KG1 (cell line): ENCODE measurements around the gene DCAF5.
"Not testable (repeated sequence)": the region's sequence is repeated elsewhere in the genome, so short reads cannot be mapped to it uniquely, and the experiment has no call there.

Experiments
- DNase-seq: peaks from one replicate; lab custom pipeline; 2025; lab: John Stamatoyannopoulos, UW

DCAF5 gene

DNA sequence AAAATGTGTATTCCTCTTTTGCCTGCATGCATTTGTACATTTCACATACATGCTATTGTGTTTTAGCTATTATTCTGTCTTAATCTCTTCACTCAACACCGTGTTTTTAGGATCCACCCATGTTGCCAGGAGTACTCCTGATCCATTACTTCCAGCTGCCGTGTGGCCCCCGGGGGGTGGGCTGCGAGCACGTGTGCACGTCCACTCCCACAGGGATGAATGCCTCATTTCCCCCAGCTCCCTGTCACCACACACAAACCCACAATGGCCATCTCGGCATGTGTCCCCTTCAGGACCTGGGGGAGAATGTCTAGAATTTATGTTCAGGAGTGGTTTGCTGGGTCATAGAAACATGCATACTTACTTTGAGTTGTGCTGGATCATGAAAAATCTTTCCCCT, 111.1 kb downstream of the DCAF5 start:
- no peak for DNase-seq

DNA sequence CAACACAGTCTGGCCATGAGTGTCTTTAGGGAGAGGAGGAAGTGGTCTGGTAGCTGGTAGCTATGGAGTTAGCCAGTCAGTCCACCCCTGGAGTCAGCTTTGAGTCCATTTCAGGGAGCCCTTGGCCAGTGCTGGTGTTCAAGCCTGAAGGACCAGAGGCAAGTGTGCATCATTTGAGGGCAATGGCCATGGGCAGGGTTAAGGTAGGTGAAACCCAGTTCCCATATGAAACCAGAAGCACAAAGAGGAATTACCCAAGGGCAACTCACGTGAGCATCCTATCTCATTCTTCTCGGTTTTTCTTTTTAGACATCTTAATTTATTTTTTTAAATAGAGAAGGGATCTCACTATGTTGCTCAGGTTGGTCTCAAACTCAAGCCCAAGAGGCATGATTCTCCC, 112.6 kb downstream of the DCAF5 start:
- DNase-seq: no peak

DNA sequence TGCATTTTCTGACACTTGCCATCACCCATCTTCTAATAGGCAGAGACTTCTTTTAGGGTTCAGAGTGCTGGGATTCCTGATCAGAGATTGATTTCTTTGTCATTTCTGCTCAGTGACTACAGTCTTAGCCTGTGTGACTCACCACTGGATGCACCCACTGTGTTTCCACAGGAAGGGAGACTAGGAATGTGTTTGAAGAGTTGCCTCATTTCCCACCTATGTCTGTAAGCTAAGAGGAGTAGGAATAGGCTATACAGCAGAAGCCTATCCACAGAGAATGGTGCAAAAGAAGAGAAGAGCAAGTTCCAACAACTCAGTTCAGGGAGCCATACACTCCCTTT, 113.7 kb downstream of the DCAF5 start:
- DNase-seq: no peak

DNA sequence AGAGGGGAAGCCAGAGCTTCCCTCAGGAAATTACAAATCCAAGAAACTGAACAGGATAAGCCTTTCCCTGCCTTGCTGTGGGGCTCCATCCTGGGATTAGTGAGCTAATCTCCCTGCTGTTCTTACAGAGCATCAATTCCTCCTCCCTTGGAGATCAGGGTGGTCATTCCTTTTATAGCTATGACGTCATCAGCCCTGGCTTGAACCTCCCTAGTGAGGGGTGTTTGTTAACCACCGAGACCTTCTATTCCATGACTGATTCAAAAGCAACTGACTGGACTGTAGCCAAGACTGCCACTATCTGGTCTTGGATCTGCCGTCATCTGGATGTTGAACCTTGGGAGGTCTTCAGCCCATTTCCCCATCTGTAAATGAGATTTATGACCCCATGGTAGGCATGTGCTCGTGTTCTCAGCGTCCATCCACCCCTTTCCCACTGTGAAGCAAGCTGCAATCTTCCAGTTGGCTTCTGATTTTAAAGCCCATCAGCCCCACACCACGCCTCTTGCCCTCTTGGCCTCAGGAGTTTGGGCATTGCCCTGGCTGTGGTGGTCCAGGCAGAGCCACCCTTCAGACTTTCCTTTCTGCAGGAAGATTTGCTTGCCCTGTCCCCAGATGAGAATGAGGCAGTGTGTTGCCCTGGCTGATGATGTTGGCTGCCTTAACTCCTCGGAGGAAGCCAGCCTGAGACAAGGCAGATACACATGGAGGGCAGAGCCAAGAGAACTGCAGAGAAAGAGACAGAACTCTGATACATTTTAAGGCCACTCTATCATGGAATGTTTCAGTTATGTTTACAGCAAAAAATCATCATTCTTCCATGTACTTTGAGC, 114.2 kb downstream of the DCAF5 start:
- no peak for DNase-seq

DNA sequence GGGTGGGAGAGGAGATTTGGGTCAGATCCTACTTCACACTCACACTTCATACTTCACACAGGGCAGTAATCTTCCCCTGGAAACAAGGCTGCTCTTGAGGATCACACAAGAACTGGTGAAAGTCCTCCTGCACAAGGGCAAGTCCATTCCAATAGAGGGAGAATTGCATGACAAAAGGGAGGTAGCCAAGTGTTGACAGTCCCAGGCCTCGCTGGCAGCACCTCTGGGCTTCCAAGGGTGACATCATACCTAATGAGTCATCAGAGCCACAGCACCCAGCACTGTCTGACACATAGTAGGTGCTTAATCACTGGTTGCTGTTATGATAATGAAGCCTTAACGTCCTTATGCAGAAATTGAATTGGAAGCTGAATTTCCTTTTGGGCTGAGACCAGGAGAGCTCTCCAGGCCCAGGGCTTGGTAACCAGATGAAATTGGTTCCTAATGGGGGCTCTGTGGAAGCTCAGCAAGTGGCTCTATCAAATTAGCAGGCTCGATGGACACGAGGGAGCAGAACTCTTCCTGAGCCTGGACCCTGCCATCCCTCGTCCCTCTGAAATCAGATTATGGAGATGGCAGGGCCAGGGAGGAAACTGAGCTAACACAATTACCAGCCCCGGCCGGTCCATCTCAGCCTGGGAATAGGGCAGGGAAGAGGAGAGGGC, 115.0 kb downstream of the DCAF5 start:
- no peak for DNase-seq

DNA sequence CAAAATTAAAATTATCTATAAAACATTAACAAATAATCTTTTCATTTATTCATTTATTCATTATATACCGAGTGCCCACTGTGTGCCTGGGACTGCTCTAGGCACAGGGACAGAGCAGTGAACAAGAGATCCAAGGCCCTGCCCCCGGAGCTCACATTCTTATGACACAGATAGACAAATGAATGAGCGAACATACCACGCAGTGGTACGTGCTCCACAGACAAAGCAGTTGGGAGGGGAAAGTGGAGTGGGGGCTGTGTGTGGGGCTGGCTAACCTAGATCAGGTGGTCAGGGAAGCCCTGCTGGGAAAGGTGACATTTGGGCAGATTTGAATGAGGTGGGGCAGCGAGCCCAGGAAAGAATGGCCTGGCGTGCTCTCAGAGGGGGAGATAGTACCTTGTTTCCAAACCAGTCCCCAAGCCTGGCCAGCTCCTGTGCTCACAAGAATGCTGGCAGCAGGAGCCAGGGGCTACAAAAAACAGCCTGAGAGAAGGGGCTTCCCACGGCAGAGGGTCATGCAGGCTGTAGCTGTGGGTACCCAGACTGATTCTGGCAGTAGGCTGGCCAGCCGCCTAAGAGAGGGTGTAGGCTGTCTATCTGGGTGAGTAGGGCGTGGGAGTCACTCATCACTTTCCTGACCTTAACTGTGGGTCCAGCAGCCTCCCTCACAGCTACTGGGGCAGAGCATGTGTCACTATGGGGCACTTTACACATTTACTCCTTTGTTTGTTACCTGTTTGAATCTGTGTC, 116.0 kb downstream of the DCAF5 start:
- no peak for DNase-seq

DNA sequence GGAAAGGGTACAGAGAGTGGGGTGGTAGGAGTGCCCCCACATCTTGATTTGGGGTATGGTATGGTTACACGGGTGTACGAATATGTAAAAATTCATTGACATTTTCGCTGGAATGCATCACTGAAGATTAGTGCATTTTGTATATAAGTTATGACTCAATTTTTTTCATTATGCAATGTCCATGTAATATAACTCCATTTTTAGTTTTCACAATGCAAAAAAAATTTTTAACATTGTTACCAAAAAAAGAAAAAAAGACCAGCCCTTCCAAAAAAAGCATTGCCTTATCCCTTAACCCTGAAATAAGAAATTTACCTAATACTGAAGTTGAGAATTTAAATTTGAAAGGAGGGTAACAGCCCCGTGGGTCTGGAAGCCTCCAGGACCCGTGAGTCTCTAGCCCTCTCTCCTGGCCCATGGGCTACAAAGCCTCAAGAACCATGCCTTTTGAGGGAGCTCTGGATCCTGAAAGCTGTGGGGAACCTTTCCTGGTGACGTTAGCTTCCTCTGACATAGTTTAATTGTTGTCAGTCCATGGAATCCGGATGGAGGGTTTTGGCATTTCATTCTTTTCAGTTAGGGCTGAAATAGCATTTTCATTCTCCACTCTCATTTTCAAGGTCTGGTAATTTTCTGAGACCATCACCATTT, 118.2 kb downstream of the DCAF5 start:
- no peak for DNase-seq

DNA sequence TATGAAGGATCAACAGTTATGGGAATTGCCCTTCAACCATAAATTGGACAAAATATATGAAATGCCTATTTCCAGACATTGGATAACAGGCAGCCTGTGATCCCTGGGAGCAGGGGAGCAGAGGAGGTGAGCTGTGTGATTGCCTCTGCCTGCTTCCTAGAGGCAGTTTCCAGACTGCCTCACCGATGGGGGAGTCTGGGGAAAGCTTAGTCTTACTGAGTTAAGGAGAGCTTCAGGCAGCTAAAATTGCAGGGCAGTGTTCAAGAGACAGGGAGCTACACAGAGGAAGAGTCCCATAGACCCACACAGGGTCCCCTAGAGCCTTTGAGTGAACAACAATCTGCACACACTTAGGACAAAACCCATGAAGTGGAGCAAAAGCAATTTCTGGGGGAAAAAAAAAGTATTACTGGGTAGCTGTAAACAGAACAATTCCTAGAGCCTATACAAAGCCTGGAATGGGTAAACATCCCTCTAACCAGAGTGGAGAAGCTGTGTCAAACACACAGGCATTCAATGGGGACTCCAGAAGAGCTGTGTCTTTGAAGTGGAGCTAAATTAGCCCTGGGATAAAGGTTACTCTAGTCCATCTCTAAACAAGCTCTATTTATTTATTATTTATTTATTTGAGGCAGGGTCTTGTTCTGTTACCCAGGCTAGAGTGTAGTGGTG, 125.5 kb downstream of the DCAF5 start:
- no peak for DNase-seq

DNA sequence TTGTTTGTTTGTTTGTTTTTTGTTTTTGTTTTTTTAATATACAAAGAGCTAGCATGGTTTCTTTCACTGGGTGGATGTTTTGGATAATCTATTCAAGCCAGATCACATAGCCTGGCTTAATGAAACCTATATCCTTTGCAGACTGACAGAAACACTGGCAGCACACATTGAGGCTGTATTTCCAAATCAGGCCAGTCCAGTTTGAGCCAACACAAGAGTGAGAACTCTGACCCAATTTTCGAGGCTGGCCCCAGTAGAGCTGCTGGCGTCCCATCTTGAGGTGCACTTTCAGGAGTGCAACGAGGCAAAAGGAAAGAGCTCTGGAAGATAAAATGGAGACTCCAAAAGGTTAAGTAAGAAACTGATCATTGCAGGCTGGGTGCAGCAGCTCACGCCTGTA, 129.9 kb downstream of the DCAF5 start:
- DNase-seq: no peak

DNA sequence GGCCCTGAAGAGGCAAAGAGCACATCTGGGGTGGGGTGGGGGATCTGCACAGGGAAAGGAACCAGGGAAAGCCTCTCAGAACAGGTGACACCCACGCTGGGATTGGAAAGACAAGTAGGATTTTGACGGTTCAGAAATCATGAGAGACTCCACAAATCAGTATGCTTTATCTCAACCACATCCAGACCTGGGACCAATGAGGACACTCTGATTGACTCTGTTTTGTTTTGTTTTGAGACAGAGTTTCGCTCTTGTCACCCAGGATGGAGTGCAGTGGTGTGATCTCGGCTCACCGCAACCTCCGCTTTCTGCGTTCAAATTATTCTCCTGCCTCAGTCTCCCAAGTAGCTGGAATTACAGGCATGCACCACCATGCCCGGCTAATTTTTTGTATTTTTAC, 130.8 kb downstream of the DCAF5 start:
- DNase-seq: not testable (repeated sequence)

DNA sequence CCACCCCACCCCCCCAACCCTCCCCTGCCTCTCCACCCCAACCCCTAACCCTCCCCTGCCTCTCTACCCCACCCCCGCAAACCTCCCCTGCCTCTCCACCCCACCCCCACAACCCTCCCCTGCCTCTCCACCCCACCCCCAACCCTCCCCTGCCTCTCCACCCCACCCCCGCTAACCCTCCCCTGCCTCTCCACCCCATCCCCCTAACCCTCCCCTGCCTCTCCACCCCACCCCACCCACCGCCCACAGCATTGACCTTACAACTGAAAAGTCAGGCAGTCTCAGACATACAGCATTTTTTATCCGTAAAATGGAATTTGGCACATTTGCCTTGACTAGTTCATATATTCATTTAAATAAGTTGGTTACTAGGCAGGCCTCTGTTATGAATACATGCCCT, 135.2 kb downstream of the DCAF5 start:
- no peak for DNase-seq

DNA sequence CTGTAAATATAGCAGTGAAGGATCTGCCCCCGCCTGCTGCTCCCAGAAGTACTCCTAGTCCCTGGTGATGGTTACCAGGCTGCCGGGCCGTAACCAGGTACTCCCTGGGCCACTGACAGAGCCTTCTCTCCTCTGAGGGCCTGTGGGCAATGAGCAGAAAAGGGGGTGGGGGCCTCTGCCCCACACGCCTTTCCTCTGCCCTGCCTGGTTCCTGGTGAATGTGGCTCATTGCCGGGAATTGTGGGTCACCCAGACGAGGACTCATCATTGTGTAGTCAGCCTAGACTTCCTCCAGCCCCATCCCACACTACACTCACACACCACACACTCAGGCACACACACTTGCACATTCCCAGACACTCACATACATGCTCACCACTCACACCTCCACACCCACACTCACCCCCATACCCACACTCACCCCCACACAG, 138.1 kb downstream of the DCAF5 start:
- no peak for DNase-seq

DNA sequence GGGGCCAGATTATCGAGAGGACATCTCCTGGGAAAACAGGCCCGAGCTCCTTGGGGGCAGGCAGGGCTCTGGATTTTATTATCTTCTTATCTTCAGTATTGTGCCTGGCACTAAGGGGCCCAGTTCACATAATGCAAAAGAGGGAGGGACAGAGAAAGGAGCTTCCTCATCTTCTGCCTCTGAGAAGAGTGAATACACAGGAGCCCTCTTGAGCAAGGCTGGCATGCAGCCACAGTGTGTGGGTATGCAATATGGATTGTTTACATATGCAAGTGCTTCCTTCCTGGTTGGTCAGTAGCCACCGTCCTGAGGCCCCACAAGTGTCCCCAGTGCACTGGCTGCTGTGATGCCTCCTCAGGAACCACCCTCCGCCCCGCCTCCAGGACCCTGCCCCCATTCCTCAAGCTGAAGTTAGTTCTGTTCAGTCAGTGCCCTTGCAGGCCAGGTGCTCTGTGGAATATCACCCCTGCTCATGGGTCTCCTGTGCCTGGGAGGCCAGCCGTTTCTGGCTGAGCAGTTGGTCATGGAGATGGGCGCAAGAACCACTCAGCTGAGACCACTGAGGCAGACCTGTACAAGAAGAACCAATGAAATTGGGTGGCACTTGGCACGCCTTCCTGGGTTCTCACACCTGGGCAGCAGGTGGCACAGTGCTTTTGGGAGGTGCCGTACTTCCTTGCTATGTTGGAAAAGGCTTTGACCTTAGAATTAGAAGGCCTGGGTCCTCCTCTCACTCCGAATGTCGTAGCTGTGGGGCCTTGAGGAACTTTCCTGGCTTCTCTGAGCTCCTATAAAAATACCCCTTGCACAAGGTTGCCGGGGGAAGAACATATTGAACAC, 138.8 kb downstream of the DCAF5 start:
- peak; percentile 42 for DNase-seq

DNA sequence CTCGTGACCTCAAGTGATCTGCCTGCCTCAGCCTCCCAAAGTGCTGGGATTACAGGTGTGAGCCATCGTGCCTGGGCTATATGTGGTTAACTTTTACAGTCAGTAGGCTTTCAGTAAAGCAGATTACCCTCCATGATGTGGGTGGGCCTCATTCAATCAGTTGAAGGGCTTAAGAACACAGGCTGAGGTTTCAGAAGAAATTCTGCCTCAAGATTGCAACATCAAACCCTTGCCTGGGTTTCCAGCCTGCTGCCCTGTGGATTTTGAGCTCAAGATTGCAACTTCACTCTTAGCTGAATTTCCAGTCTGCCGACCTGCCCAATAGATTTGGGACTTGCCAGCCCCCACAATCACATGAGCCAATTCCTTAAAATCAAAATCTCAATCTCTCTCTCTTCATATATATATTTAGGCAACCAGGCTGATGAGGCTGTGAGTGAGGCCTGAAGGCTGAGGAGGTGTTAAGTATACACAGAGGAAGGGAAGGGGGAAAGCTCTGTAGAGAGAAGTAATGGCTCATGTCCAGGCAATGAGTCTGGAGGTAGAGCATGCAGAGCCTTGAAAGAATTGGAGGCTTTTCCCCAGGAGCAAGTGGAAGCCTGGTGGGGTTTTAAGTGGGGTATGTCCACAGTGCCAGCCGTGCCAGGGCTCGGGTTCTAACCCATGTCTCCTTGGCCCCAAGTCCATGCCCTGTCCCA, 140.5 kb downstream of the DCAF5 start:
- no peak for DNase-seq

DNA sequence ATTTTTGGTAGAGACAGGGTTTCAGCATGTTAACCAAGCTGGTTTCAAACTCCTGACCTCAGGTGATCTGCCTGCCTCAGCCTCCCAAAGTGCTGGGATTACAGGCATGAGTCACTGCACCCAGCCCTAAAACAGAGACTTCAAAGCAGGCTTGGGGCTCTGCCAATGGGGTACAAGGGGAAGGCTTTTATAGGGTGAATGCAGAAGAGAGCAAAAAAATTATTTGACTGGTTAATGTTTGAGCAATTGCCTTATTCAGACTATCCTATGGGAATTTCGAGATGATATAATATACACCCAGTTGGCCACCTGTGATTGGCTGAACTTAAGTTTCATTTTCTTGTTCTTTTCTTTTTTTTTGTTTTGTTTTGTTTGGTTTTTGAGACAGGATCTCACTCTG, 142.3 kb downstream of the DCAF5 start:
- no peak for DNase-seq

DNA sequence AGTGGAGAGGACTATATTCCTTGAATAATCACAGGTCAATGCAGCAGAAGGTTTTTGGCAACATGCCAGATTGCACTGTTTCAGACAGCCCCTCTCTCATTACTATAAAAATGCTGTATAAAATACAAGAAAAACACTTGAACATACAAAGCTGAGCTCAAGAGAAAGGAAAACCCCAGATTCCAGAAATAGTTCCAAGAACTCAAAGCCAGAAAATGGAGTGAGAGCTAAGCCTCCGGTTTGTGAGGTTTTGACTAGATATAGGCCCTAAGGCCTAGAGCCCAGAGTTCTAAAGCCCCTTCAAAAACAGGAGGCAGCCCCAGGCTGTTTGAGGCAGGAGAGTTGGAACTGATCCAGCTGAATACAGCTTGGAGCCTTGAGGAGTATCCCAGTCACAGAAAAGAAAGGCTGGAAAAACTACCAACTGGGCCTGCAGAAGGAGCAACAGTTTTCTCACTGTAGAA, 144.5 kb downstream of the DCAF5 start:
- no peak for DNase-seq

DNA sequence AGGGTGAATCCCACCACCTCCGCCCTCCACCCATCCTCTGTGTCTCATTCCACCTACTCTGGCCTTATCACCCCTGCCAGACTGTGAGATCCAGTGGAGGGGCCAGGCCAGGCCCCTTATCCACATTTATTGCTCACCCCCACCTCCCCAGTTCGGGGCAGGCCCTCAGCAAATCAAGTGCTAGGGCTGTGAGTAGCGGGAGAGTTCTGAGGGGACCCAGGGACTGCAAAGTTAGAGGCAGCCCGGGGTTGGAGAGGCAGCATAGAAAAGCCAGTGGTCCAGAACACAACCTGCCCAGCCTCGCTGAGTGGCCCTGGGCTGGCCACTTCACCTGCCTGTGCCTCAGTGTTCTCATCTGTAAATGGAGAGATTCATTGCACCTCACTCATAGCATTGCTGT, 146.6 kb downstream of the DCAF5 start:
- no peak for DNase-seq

DNA sequence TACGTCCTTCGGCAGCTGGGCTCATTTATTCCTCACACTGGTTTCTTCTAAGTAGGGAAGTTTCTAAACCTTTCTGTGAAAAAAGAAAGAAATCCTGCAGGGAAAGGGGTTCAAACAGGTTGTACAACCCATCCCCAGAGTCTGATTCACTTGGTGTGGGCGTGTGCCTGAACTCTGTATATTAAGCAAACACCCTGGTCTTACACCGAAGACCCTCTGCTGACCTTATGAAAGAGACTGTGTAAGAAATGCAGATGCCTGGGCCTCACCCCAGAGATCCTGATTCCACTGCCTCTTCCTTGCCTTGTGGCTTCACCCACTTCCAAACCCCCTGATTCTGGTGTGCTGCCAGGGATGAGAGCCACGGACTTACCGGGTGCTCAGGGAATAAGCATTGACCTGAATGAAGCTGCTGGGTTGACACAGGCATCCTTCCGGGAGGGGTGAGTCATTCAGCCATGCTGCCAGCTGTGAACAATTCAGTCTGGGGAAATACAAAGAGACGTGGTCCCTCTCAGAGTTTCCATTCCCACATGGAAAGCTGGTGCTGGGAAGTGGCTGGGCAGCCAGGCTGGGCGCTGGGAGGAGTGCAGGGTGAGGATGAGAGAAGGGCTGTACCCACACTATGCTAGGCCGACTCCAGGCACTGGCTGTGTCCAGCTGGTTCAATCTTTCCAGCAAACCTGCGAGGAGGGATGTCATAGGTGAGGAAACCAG, 147.3 kb downstream of the DCAF5 start:
- no peak for DNase-seq

DNA sequence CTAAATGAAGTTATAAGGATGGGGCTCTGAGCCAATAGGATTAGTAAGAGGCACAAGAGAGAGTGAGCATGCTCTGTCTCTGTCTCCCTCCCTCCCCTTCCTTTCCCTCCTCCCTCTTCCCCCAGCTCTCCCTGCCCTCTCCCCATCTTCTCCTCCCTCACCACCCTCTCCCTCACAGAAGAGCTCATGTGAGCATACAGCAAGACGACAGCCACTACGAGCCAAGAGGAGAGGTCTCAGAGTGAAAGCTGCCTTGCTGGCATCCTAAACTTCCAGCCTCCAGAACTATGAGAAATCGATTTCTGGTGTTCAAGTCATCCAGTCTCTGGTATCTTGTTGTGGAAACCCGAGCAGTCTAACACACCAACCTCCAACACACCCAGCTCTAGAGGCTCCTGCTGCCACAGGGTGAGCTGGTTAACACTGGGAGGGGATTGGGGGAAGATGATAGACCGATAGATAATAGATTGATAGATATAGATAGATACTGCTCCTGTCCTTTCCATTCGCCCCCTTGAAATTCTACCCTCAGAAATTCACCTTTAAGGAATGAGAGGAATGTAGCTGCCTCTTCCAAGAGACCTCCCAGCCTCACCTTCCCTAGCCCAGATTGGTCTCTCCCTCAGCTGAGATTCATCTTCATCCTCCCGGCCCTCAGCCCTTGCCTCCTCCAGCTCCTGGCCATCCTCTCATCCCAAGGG, 148.0 kb downstream of the DCAF5 start:
- DNase-seq: no peak
